Eye (tissue), 1 donor: Measurements from ENCODE around the gene ACAD8.

Experiments used
- DNase-seq: peaks from one replicate; pipeline ENCODE4 v3.0.0-alpha.2; 2015

ACAD8 gene

GRCh38 chr11:134253188-134253993 lies at the start of gene ACAD8, which contains the start of gene THYN1:
Gene ACAD8, plus strand, starts transcription at chr11:134253568. Its CDS starts 33 bp downstream, at chr11:134253601.
Gene THYN1, minus strand, starts transcription at chr11:134253352. Its CDS starts 470 bp downstream, at chr11:134252882.
- DNase-seq, result peak; percentile 99

DNA sequence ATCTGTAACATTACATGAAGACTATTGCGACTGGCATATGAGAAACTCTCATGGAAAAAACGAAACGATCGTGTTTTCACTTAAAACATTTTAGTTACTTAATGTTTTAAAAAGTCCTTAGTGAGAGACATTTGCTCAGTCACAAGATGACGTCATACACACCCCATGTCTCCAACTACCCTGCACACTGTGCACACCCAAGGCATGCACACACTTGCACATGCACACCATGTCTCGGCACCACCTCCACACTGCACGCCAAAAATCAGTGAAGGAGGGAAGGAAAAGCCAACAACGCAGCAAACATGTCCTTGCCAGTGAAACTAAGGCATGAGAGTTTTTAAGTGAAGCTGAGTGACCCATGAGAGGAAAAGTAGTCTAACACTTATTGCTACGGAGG lies 47.6 kb upstream of the ACAD8 start:
- no peak for DNase-seq

DNA sequence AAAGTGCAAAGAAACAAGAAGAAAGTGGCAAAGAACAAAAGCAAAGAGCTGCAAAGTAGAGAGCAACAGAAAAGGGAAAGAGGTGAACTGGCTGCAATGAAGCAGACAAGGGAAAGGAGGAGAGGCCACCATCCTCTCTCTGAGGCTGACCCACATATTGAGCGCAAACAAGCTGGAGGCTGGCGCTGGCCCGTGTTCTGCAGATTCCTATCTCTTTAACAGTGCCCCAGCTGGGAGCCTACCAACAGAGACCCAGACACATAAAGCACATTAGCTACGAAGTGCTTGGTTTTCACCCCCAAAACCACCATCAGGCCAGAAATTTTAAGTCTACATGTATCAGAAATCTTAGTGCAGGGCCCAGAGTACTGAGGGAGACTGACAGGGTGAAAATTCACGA lies 47.2 kb upstream of the ACAD8 start:
- no peak for DNase-seq

DNA sequence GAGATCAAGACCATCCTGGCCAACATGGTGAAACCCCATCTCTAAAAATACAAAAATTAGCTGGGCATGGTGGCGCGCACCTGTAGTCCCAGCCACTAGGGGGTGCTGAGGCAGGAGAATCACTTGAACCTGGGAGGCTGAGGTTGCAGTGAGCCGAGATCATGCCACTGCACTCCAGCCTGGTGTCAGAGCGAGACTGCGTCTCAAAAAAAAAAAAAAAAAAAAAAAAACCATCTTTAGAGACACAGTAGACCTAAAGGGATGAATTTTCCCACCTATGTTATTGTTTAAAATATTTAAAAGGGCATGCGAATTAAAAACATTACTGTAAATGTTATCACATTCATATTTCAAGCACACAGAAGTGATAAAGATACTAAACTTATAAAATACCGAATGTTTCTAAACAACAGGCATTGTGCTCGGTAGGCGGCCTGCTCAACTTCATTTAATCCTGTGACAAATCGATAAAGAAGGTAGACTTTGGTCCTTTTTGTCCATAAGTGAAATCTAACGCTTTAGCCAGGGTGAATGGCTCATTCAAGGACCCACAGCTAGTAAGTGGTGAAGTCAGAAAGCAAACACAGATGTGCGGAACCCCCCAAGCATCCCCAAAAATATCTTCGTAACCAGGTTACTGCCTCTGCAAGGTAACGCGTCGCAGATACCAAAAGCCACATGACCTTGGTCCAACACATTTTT lies 45.7 kb upstream of the ACAD8 start:
- DNase-seq, result peak; percentile 35

DNA sequence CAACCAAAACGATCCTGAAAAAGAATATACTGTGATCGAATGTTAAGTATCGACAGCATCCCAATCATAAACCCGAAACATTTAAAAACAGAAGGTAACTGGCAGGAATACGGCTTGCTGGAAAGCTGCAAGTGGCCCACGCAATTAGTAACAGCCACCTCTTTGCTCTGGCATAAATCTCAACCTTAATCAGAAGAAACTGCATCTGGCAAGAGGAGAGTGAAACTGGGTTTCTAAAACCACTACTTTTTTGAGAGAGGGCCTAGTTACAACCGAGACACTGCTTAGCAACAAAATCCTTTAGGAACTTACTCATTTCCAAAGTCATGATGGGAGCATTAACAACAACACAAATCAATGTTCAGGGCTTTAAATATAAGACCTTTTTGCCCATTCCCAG lies 37.5 kb upstream of the ACAD8 start:
- DNase-seq, result no peak

DNA sequence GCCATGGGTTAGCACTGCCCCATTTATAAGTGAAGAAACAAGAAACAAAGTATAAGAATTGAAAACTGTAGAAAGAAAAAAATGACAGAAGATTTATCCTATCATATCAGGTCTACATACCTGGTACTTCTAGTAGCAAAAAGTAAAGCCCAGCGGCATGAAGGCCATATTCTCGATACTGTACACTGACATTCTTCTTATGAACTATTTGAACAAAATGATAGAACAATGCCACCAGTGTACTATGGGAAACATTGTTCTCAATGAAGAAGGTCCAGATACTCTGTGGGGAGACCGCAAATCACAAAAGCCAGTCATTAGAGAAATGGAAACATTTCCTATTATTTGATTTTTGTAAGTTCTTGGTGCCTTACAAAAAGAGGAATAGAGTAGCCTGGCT lies 36.6 kb upstream of the ACAD8 start:
- no peak for DNase-seq

- peak; percentile 25 for DNase-seq
Measured at GRCh38 chr11:134223121-134223520, 30.2 kb upstream of the ACAD8 start.

DNA sequence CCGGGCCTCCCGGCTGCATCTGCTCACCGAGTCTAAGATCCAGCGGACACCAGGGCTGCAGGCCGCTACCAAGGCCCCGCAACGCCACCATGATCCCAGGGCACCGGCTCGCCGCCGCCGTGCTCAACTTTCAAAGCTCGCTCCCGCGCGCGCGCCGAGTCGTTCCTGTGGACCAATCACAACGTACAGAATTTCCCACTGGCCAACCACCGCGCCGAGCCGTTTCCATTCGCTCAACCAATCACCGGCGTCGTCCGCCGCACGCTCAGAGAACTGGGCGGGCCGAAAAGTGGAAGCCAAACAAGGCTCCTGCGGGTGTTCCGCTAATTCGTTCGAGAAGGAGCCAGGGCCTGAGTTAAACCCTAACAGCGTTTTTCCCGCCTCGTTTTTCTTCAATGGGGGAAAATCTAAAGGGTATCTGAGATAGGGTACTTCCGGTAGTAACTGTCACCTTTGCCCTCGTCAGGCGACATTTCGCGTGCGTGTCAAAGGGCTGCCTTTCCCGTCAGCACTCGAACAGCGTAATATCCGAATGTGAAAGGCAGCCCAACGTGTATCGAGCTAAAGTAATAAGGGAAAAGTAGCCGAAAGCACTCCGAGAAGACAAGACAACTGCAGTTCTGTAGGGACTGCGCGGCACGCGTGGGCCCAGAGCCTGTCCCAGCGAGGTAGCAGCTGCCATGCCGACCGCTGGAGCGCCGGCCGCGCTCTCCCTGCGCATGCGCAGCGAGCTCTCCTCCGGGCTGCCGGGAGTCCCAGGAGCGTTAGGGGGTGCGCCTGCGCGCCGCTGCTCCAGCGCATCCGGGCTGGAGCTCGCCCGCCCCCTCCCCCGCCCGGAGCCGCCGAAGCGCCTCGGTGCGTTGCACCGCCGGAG lies 29.3 kb upstream of the ACAD8 start, which contains the start of the genes NCAPD3 and VPS26B:
NCAPD3 (minus strand) TSS at position 132 of the 874 bp plus-strand sequence; CDS start at position 91, 41 bp downstream.
VPS26B (plus strand) TSS at position 836 of the 874 bp plus-strand sequence. CDS start 452 bp downstream, outside the sequence.
- peak; percentile 99 for DNase-seq

DNA sequence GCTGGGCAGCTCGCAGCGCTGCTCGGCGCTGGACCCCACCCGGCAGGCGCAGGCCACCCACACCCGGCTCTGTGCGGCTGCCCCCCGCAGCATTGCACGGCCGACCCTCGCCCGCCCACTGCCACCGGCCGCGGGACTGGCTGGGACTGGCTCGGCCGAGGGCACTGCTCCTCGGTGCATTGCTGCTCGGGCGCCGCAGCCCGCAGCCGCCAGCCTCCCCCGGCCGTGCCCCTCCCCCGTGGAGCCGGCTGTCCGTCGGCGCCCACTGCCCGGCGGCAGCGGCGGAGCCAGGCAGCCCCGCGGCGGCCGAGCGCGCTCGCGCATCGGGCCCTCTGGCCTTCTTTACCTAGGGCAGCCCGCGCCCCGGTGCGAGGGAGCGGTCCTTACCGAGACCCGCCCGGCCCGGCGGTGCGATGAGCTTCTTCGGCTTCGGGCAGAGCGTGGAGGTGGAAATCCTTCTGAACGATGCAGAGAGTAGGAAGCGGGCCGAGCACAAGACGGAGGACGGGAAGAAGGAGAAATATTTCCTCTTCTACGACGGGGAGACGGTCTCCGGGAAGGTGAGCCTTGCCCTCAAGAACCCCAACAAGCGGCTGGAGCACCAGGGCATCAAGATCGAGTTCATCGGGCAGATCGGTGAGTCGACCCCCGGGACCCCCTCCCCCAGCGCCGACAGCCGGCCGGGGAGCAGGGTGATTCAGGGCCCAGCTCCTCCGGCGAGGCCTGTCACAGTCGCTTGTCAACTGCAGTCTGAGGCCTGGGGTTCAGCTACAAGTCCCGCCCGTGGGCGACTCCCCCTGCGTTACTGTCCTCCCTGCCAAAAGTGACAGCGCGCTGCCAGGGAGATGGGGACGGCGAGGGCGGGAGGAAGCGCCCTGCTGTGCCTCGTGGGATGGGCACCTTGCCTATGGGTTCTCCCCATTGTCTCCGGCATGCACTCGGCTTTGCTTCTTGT lies 28.4 kb upstream of the ACAD8 start:
- DNase-seq, result peak; percentile 61

GRCh38 chr11:134226806-134227325 lies 26.5 kb upstream of the ACAD8 start:
- no peak for DNase-seq

DNA sequence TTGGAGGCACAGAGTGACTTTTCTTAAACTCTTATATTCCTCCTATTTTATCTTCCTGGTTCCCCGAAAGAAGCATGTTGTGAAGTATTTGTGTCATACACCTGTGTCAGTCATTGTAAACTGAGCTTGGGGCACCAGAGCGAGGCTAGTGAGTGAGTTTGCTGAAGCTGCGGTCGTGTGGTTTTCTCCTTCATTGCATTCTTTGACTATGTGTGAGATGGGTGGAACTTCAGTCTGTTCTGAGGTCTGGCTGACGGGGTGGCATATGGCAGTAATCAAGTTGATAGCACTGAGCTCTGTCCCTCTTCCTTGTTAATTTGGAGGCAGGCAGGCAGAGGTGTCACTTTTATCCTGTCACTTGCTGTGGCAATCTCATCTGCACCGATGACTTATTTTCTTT lies 24.7 kb upstream of the ACAD8 start:
- DNase-seq, result no peak

DNA sequence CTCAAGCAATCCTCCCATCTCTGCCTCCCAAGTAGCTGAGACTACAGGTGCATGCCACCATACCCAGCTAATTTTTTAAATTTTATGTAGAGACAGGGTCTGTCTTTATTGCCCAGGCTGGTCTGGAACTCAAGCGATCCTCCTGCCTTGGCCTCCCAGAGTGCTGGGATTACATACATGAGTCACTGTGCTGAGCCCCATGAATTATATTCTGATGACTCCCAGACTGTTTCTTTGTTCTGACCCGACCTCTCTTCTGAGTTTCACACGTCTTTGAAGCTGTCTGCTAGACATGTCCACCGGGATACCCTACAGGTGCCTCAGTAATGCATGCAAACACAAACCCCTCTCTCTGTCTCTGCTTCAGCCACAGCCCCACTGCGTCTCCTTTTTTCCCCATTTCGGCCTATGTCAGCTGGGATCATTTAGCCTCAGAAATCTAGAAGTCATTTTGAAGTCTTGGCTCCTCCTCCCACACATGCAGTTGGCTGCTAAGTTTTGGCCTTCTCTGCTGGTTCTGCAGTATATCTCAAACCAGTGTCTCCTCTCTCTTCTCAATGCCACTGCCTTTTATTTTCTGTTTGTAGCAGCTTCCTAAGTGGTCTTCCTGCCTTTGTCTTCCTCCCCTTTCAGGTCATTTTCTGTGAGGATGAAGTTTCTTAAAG lies 24.1 kb upstream of the ACAD8 start:
- DNase-seq, result no peak

- DNase-seq, result no peak
Measured at GRCh38 chr11:134230339-134230738, 23.0 kb upstream of the ACAD8 start.

- no peak for DNase-seq
Measured at GRCh38 chr11:134231958-134232659, 21.3 kb upstream of the ACAD8 start.

DNA sequence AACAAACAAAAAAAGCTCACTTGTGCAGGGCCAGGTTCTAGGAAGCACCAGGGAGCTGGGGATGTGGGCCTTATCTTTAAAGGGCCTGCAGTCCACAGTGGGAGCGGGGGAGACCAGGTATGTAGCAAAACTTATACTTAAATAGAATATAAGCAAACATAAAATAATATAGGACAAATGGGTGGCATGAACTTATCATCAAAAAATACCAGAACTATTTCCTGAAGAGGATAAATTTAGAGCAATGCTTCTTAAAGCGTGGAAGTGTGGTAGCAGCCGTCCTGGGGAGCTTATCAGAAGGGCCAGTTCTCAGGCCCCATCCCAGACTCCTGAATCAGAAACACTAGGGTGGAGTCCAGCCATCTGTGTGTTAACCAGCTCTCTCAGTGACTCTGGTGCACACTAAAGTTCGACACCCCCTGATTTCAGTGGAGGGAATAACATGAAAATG lies 19.6 kb upstream of the ACAD8 start:
- no peak for DNase-seq

DNA sequence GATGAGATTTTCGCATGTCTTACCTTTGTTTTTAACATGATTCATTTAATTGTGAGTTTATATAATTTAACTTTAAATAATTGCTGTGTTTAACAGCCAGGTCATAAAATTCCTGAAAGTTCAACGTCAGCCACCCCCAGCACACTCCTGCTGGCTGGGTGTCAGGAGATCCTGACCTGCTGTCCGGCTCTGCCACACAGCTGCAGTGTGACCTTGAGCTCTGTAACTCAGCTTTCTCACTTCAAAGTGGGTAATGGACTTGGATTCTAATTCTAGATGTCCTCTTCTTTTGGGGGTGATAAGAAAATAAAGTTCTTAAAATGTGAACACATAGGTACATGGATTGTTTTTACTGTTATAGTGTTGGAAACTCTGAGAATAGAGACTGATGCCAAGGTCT lies 18.0 kb upstream of the ACAD8 start:
- no peak for DNase-seq

DNA sequence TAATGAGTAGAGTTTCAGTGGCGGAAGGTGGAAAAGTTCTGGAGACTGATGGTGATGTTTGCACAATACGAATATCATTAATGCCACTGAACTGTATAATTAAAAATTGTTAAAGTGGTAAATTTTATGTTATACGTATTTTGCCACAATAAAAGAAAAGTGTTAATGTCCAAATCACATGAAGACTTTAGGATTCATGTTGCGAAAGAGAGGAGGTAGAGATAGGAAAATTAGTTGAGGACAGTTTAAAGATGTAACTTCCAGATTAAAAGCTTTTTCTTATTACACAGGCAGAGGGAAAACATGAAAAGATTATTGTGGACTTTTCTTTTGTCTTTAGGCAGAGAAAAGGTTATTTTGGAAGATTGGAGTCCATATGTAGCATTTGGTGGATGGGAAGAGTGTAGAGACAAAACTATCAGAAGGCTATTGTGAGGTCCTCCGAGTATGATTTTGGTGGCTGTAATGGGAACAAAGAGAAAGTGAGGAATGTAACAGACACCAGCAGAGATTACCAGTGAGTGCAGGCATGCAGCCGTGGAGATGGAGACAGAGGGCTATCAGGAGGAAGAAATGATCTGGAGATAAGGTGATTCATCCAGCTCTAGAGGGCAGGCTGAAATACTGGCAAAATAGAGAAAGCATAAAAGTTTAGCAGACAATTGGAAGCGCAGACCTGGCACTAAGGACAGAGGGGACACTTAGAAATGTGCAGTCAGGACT lies 16.4 kb upstream of the ACAD8 start:
- no peak for DNase-seq

DNA sequence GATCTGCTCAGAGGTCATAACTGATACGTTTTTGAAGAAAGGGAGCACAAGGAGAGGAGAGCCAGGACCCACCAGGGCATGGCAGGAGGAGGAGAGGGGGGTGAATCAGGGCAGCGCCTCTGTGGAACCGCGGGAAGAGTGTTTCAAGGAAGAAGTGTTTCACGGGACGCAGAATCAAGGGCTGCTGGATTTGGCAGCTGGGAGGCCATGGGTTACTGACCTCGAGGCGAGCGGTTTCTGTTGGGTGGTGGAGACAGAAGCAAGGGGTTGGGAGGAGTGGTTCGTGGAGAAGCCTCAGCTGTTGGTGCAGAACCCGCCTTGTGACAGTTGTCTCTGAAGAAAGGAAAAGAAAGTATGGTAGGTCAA lies 15.8 kb upstream of the ACAD8 start:
- no peak for DNase-seq

DNA sequence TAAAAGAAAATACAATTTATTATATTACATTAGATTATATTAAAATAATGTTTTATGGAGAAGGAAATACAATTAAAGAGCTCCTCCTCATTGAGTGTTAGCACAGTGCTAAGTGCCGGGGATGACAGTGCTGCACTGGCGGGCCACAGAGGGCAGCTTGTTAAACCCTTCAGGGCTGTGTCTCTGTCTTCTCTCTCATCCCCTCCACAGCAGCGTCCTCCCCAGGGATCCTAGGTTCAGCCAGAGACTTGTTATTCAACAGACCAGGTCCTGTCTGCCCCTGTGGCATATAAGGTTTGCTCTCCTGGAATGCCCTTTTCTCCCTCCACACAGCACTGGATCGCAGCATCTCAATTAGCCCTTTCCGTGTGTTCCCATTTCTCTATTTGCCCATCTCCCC lies 14.4 kb upstream of the ACAD8 start:
- DNase-seq, result no peak

DNA sequence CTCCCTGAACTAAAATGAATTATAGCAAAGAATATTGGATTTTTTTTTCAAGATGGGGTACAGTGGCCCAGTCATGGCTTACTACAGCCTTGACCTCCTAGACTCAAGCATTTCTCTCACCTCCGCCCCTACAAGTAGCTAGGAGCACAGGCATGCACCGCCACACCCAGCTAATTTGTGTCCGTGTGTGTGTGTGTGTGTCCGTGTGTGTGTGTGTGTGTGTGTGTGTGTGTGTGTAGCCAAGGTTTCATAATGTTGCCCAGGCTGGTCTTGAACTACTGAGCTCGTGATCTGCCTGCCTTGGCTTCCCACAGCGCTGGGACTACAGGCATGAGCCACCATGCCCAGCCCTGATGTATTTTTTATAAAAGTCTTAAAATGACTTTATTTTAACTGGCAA lies 12.8 kb upstream of the ACAD8 start:
- no peak for DNase-seq
